H9 (cell line): ENCODE measurements around the gene C12orf56. TPM values are rescaled to one million over a fixed set of nuclear protein-coding genes. Genes with fewer than 3 reads are reported as not detected.
"Not testable (repeated sequence)": the region's sequence is repeated elsewhere in the genome, so short reads cannot be mapped to it uniquely, and the experiment has no call there.

Source experiments
- DNase-seq: peaks from one replicate; pipeline ENCODE4 v3.0.0-alpha.2; 2017
- H2AFZ ChIP-seq: one replicate; pipeline ENCODE4 v1.6.1; 2013; ENCODE audit warnings: mild to moderate bottlenecking, low read length, control low read depth, moderate library complexity
- H2AK5ac ChIP-seq: 2 replicates; pipeline ENCODE4 v1.6.1; 2013; ENCODE audit warnings: low read length, control low read depth, mixed read lengths; ENCODE audit not compliant: insufficient read length
- H2BK120ac ChIP-seq: one replicate; pipeline ENCODE4 v1.6.1; 2013; ENCODE audit warnings: low read depth, mild to moderate bottlenecking, low read length, control low read depth, inconsistent platforms; ENCODE audit not compliant: poor library complexity, severe bottlenecking
- H2BK12ac ChIP-seq: 2 replicates; pipeline ENCODE4 v1.6.1; 2013; ENCODE audit warnings: low read length, control low read depth, mixed read lengths, low read depth; ENCODE audit not compliant: insufficient read length
- H2BK15ac ChIP-seq: 2 replicates; pipeline ENCODE4 v1.6.1; 2013; ENCODE audit warnings: low read depth, low read length, control low read depth
- H2BK20ac ChIP-seq: one replicate; pipeline ENCODE4 v1.6.1; 2013; ENCODE audit warnings: low read depth, mild to moderate bottlenecking, low read length, control low read depth, inconsistent platforms; ENCODE audit not compliant: poor library complexity, severe bottlenecking
- H2BK5ac ChIP-seq: 2 replicates; pipeline ENCODE4 v1.6.1; 2013; ENCODE audit warnings: low read length, control low read depth, mixed read lengths; ENCODE audit not compliant: insufficient read length
- H3K14ac ChIP-seq: 2 replicates; pipeline ENCODE4 v1.6.1; 2013; ENCODE audit warnings: low read length, control low read depth; ENCODE audit not compliant: insufficient read depth
- H3K18ac ChIP-seq: 2 replicates; pipeline ENCODE4 v1.6.1; 2013; ENCODE audit warnings: low read depth, mild to moderate bottlenecking, mixed read lengths, low read length, control low read depth; ENCODE audit not compliant: insufficient read length
- H3K23ac ChIP-seq: 2 replicates; pipeline ENCODE4 v1.6.1; 2013; ENCODE audit warnings: low read length, control low read depth, mixed read lengths, low read depth; ENCODE audit not compliant: insufficient read length
- H3K23me2 ChIP-seq: 2 replicates; pipeline ENCODE4 v1.6.1; 2013; ENCODE audit warnings: low read depth, mild to moderate bottlenecking, mixed read lengths, low read length, control low read depth; ENCODE audit not compliant: insufficient read length, poor library complexity, severe bottlenecking
- H3K27ac ChIP-seq: 2 replicates; pipeline ENCODE4 v1.5.1; 2013; ENCODE audit warnings: low read length, control low read depth, mixed read lengths, low read depth; ENCODE audit not compliant: insufficient read length
- H3K27me3 ChIP-seq: 2 replicates; pipeline ENCODE4 v1.6.1; 2013; ENCODE audit warnings: low read length, control low read depth, inconsistent platforms; ENCODE audit not compliant: insufficient read depth
- H3K4ac ChIP-seq: 2 replicates; pipeline ENCODE4 v1.6.1; 2013; ENCODE audit warnings: low read depth, mild to moderate bottlenecking, control low read depth, inconsistent platforms, low read length, moderate library complexity
- H3K4me1 ChIP-seq: 2 replicates; pipeline ENCODE4 v1.6.1; 2013; ENCODE audit warnings: low read length, control low read depth, inconsistent platforms; ENCODE audit not compliant: insufficient read depth
- H3K4me2 ChIP-seq: 2 replicates; pipeline ENCODE4 v1.6.1; 2013; ENCODE audit warnings: low read length, control low read depth, mixed read lengths; ENCODE audit not compliant: insufficient read length, insufficient read depth
- H3K56ac ChIP-seq: 2 replicates; pipeline ENCODE4 v1.6.1; 2013; ENCODE audit warnings: low read depth, mild to moderate bottlenecking, mixed read lengths, low read length, control low read depth; ENCODE audit not compliant: insufficient read length
- H3K79me1 ChIP-seq: 2 replicates; pipeline ENCODE4 v1.6.1; 2013; ENCODE audit warnings: low read depth, mild to moderate bottlenecking, moderate library complexity, low read length, control low read depth, inconsistent platforms; ENCODE audit not compliant: insufficient read depth, poor library complexity, severe bottlenecking
- H3K79me2 ChIP-seq: 2 replicates; pipeline ENCODE4 v1.6.1; 2013; ENCODE audit warnings: low read length, control low read depth, inconsistent platforms; ENCODE audit not compliant: insufficient read depth
- H3K9ac ChIP-seq: 2 replicates; pipeline ENCODE4 v1.6.1; 2013; ENCODE audit warnings: low read length, control low read depth, mixed read lengths; ENCODE audit not compliant: insufficient read length; ENCODE audit errors: extremely low read depth
- H3K9me3 ChIP-seq: one replicate; pipeline ENCODE4 v1.6.1; 2013; ENCODE audit warnings: low read depth, low read length, inconsistent platforms; ENCODE audit not compliant: control insufficient read depth
- H3T11ph ChIP-seq: one replicate; pipeline ENCODE4 v1.6.1; 2013; ENCODE audit warnings: mild to moderate bottlenecking, low read length, control low read depth, inconsistent platforms
- H4K20me1 ChIP-seq: one replicate; pipeline ENCODE4 v1.6.1; 2013; ENCODE audit not compliant: control insufficient read depth, insufficient read length, insufficient read depth
- H4K5ac ChIP-seq: 2 replicates; pipeline ENCODE4 v1.6.1; 2013; ENCODE audit warnings: low read depth, mild to moderate bottlenecking, mixed read lengths, low read length, control low read depth; ENCODE audit not compliant: insufficient read length
- H4K8ac ChIP-seq: replicated peaks from 2 replicates; pipeline ENCODE4 v1.6.1; 2013; ENCODE audit warnings: low read length, control low read depth, mixed read lengths, low read depth; ENCODE audit not compliant: insufficient read length
- H4K91ac ChIP-seq: 2 replicates; pipeline ENCODE4 v1.6.1; 2013; ENCODE audit warnings: low read depth, mild to moderate bottlenecking, moderate library complexity, mixed read lengths, low read length, control low read depth; ENCODE audit not compliant: insufficient read length
- H3K27ac Mint-ChIP-seq, 3 experiments: 2 replicates in 2 of 3; 3 replicates in 1 of 3; pipeline ENCODE4 v1.8.0; 2020 to 2021; ENCODE audit warnings: mixed read lengths in 3 of 3, mild to moderate bottlenecking in 1 of 3, moderate library complexity in 1 of 3
- H3K27me3 Mint-ChIP-seq: 2 replicates; pipeline ENCODE4 v1.8.0; 2021; ENCODE audit warnings: low read depth, mild to moderate bottlenecking, moderate library complexity, mixed read lengths
- H3K36me3 Mint-ChIP-seq, 3 experiments: 2 replicates in 2 of 3; 3 replicates in 1 of 3; pipeline ENCODE4 v1.8.0; 2020 to 2021; ENCODE audit warnings: low read depth in 3 of 3, mixed read lengths in 3 of 3; ENCODE audit not compliant: insufficient read depth in 1 of 3
- H3K4me1 Mint-ChIP-seq, 2 experiments: 2 replicates each; pipeline ENCODE4 v1.8.0; 2020; ENCODE audit warnings: mixed read lengths in 2 of 2
- H3K4me3 Mint-ChIP-seq, 2 experiments: 2 replicates in 1 of 2; 3 replicates in 1 of 2; pipeline ENCODE4 v1.8.0; 2020 to 2021; ENCODE audit warnings: mild to moderate bottlenecking in 2 of 2, mixed read lengths in 2 of 2, moderate library complexity in 1 of 2
- H3K9me3 Mint-ChIP-seq, 2 experiments: 2 replicates in 1 of 2; 3 replicates in 1 of 2; pipeline ENCODE4 v1.8.0; 2020; ENCODE audit warnings: mild to moderate bottlenecking in 2 of 2, mixed read lengths in 2 of 2, moderate library complexity in 1 of 2
- WGBS: extraction: QIAGEN DNeasy Blood & Tissue Kit; methylation state at CpG from one replicate; pipeline ENCODE4 v1.1.7; 2013; ENCODE audit warnings: missing lambda C conversion rate, low lambda C conversion rate, mixed read lengths; ENCODE audit not compliant: insufficient read length; ENCODE audit errors: extremely low coverage; 5-methylcytosine and 5-hydroxymethylcytosine counted together
- total RNA-seq: library from RNA; stranded (reverse); gene quantifications from 2 replicates; pipeline ENCODE4 v1.2.1, GENCODE V29; 2021

Gene C12orf56
- total RNA-seq, 1 experiment from 2014 or later, result 2.2 TPM

- not testable (repeated sequence) for H2AFZ ChIP-seq, H2BK20ac ChIP-seq, H2BK5ac ChIP-seq, H3K4me1 ChIP-seq, H3K23ac ChIP-seq, H2BK120ac ChIP-seq, H3K27ac ChIP-seq, H3K4me1 Mint-ChIP-seq, H3K79me2 ChIP-seq, H3K4me2 ChIP-seq, H3K4ac ChIP-seq, H3T11ph ChIP-seq, H3K4me3 Mint-ChIP-seq, H3K79me1 ChIP-seq, H4K5ac ChIP-seq, H3K9me3 Mint-ChIP-seq, H4K8ac ChIP-seq, H2BK15ac ChIP-seq, H3K9me3 ChIP-seq, H3K56ac ChIP-seq, H3K9ac ChIP-seq, H3K23me2 ChIP-seq, H4K20me1 ChIP-seq, DNase-seq, H4K91ac ChIP-seq, H3K27ac Mint-ChIP-seq, H2BK12ac ChIP-seq, H2AK5ac ChIP-seq, H3K27me3 Mint-ChIP-seq, H3K14ac ChIP-seq, H3K18ac ChIP-seq, H3K27me3 ChIP-seq
- no CpG with 5 or more reads among the region's 2 CpGs for WGBS
- H3K36me3 Mint-ChIP-seq, result peaks cover 0 to 12% (median 7%) of the 10 kb centered on the region in 3 experiments; a peak in 3 of 7 replicates
These were observed 50.0 kb downstream of the C12orf56 start for GRCh38 chr12:64340546-64340945.
